ENCODE data around the gene PRKCH.
A peak's percentile ranks its signal among the peaks of the same experiment; 100 is the strongest.

PRKCH gene

DNA sequence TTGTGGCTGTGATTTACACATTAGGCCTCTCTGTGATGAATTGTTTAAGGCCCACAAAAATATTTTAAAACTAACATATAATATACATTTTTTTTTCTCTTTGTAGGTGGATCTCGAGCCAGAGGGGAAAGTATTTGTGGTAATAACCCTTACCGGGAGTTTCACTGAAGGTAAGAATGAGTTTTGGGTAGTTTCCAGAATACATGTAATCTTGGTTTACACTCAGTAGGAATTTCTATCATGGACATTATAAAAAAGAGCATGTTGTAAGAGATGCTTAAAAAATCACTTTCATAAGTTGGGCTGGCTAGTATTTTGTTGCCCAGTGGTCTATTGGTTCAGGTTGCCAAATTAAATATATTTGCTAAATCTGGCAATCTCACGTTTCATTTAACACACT lies 69.7 kb downstream of the PRKCH start:
- TF ChIP-seq, protein P1, sequence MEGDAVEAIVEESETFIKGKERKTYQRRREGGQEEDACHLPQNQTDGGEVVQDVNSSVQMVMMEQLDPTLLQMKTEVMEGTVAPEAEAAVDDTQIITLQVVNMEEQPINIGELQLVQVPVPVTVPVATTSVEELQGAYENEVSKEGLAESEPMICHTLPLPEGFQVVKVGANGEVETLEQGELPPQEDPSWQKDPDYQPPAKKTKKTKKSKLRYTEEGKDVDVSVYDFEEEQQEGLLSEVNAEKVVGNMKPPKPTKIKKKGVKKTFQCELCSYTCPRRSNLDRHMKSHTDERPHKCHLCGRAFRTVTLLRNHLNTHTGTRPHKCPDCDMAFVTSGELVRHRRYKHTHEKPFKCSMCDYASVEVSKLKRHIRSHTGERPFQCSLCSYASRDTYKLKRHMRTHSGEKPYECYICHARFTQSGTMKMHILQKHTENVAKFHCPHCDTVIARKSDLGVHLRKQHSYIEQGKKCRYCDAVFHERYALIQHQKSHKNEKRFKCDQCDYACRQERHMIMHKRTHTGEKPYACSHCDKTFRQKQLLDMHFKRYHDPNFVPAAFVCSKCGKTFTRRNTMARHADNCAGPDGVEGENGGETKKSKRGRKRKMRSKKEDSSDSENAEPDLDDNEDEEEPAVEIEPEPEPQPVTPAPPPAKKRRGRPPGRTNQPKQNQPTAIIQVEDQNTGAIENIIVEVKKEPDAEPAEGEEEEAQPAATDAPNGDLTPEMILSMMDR (IDR thresholded peaks at IDR 0.05; ENCODE audit: low read depth, low read length, missing control alignments), result no peak
- DNase-seq (ENCODE audit: low read depth), result no peak
- H3K4me3 ChIP-seq (ENCODE audit: low read depth, low read length), result peak overlapping the region; percentile 6; the same call in 1 of the 2 replicates

DNA sequence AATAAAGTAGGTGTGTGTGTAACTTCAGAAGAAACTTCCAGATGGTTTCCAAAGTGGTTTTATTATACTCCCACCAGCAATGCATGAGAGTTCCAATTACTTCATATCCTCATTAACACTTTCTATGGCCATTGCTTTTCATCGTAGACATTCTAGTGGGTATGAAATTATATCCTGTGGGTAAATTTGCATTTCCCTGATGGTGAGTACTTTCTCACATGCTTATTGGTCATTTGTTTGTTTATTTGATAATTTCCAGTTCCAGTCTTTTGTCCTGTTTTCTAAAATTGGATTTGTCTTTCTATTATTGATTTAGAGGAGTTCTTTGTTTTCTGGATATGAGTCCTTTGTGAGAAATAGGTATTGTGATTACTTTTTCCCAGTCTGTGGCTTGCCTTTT lies 70.9 kb downstream of the PRKCH start:
- no peak overlapping the region for H3K4me3 ChIP-seq (ENCODE audit: low read depth, low read length)
- DNase-seq (ENCODE audit: low read depth), result no peak
- TF ChIP-seq, protein P1 (IDR thresholded peaks at IDR 0.05; ENCODE audit: low read depth, low read length, missing control alignments), result no peak

DNA sequence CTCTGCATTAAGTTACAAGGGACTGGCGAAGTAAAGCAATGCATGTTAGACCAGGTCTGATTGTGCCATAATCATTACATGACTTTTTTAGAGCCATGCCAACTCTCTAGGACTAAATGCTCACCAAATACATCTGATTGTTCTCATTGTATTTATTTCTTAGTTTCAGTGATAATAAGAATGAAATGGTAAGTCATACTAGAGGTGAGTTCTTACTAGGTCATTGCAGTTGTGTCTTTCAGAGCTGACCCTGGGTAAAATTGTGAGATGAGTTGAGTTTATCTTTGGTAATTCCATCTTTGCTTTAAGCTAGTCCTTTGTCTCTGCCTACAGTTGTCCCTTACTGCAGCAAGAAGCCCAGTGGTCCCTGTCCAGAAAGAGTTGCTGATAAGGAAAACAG lies 73.2 kb downstream of the PRKCH start:
- no peak overlapping the region for H3K4me3 ChIP-seq (ENCODE audit: low read depth, low read length)
- no peak for DNase-seq (ENCODE audit: low read depth)
- TF ChIP-seq, protein P1 (IDR thresholded peaks at IDR 0.05; ENCODE audit: low read depth, low read length, missing control alignments), result no peak

- H3K4me3 ChIP-seq (ENCODE audit: low read depth, low read length), result no peak overlapping the region
- TF ChIP-seq, protein P1 (IDR thresholded peaks at IDR 0.05; ENCODE audit: low read depth, low read length, missing control alignments), result no peak
- DNase-seq (ENCODE audit: low read depth), result no peak
Measured at GRCh38 chr14:61395115-61395725, 73.8 kb downstream of the PRKCH start.

DNA sequence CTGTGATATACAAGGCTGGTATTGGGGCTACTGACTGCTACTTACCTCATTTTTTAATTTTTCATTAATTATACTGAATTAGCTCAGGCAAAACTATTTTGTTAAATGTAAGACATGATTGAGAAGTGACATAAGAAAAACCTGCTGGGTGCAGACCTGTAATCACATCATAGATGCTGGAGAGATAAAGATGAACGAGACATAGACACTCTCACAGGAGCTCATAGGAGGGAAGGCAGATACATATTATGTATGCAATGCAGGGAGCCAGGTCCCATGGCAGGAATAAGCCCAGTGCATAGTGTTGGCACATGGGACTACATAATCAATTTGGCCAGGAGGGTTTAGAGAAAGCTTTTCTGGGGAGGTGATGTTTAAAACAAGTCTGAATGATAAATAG lies 74.9 kb downstream of the PRKCH start:
- TF ChIP-seq, protein P1 (IDR thresholded peaks at IDR 0.05; ENCODE audit: low read depth, low read length, missing control alignments), result no peak
- DNase-seq (ENCODE audit: low read depth), result no peak
- H3K4me3 ChIP-seq (ENCODE audit: low read depth, low read length), result no peak overlapping the region

- DNase-seq (ENCODE audit: low read depth), result no peak
- TF ChIP-seq, protein P1 (IDR thresholded peaks at IDR 0.05; ENCODE audit: low read depth, low read length, missing control alignments), result no peak
- H3K4me3 ChIP-seq (ENCODE audit: low read depth, low read length), result no peak overlapping the region
Measured at GRCh38 chr14:61396694-61397093, 75.3 kb downstream of the PRKCH start.

GRCh38 chr14:61397615-61398014 lies 76.2 kb downstream of the PRKCH start:
- DNase-seq (ENCODE audit: low read depth), result no peak
- TF ChIP-seq, protein P1 (IDR thresholded peaks at IDR 0.05; ENCODE audit: low read depth, low read length, missing control alignments), result no peak
- H3K4me3 ChIP-seq (ENCODE audit: low read depth, low read length), result no peak overlapping the region
